Astrocyte (in vitro differentiated cells and primary cell): ENCODE measurements around the gene TMEM184A.

Source experiments
- EZH2 ChIP-seq: IDR thresholded peaks from 2 replicates; pipeline ENCODE4 v1.6.1; 2012; ENCODE audit warnings: mild to moderate bottlenecking, low read length, inconsistent platforms; ENCODE audit not compliant: insufficient read depth
- TF ChIP-seq, protein P1 (sequence below): IDR thresholded peaks from 2 replicates; pipeline ENCODE4 v1.5.1; 2011; ENCODE audit warnings: low read depth, mild to moderate bottlenecking, inconsistent platforms, low read length, moderate library complexity; ENCODE audit not compliant: insufficient read depth

- TF ChIP-seq, protein P1, sequence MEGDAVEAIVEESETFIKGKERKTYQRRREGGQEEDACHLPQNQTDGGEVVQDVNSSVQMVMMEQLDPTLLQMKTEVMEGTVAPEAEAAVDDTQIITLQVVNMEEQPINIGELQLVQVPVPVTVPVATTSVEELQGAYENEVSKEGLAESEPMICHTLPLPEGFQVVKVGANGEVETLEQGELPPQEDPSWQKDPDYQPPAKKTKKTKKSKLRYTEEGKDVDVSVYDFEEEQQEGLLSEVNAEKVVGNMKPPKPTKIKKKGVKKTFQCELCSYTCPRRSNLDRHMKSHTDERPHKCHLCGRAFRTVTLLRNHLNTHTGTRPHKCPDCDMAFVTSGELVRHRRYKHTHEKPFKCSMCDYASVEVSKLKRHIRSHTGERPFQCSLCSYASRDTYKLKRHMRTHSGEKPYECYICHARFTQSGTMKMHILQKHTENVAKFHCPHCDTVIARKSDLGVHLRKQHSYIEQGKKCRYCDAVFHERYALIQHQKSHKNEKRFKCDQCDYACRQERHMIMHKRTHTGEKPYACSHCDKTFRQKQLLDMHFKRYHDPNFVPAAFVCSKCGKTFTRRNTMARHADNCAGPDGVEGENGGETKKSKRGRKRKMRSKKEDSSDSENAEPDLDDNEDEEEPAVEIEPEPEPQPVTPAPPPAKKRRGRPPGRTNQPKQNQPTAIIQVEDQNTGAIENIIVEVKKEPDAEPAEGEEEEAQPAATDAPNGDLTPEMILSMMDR = no peak
- no peak for TF ChIP-seq EZH2
Observed at GRCh38 chr7:1580422-1581030, 24.5 kb upstream of the TMEM184A start.
